AG04450 (cell line): ENCODE data around the gene CENATAC. TPM values are rescaled to one million over a fixed set of nuclear protein-coding genes. Genes with fewer than 3 reads are reported as not detected.

Experiments
- CTCF ChIA-PET: fragments of 300-600, 350-600 bp; formaldehyde crosslinking; extraction: SDS; loops from one replicate; lab custom pipeline; 2022; ENCODE audit warnings: antibody characterized with exemption, inconsistent platforms; lab: Charles Lee
- POLR2A ChIA-PET: fragments of 350-600 bp; formaldehyde crosslinking; extraction: SDS; loops from one replicate; lab custom pipeline; 2021; ENCODE audit warnings: antibody characterized with exemption, inconsistent platforms; lab: Yijun Ruan, JAX
- DNase-seq: peaks from one replicate; pipeline ENCODE4 v3.0.0-alpha.2; 2011; ENCODE audit warnings: low read depth, low spot score
- H3K27ac ChIP-seq: one replicate; pipeline ENCODE4 v1.5.1; 2012; ENCODE audit warnings: low read depth, low read length, control low read depth
- H3K27me3 ChIP-seq: one replicate; pipeline ENCODE4 v1.6.0; 2012; ENCODE audit warnings: low read length; ENCODE audit not compliant: control insufficient read depth, insufficient read depth
- H3K4me3 ChIP-seq: 2 replicates; pipeline ENCODE4 v1.5.1; 2011; ENCODE audit warnings: mild to moderate bottlenecking, low read depth, low read length, control low read depth
- H3K9me3 ChIP-seq: 2 replicates; pipeline ENCODE4 v1.5.1; 2012; ENCODE audit warnings: low read length; ENCODE audit not compliant: control insufficient read depth, insufficient read depth
- CTCF ChIP-seq: IDR thresholded peaks from 2 replicates; pipeline ENCODE4 v1.5.1; 2011; ENCODE audit warnings: low read depth, low read length, control low read depth, inconsistent platforms
- polyA plus RNA-seq: library from polyadenylated mRNA; depleted of rRNA; stranded (reverse); fragments of >200 nt; gene quantifications from 2 replicates; pipeline ENCODE4 v1.2.3, GENCODE V29; 2011

CENATAC gene
- polyA plus RNA-seq, 1 experiment, result 13.5 TPM

GRCh38 chr11:119029069-119029339, 31.1 kb downstream of the CENATAC start:
- no peak for DNase-seq
- no peak overlapping the region for H3K4me3 ChIP-seq
- ChIA-PET POLR2A (no interaction called here), CTCF (no interaction called here)
- TF ChIP-seq CTCF, result no peak
- H3K9me3 ChIP-seq, result no peaks in the 10 kb centered on the region; the same call in 1 of the 2 replicates
- no peak overlapping the region for H3K27ac ChIP-seq
- no peaks in the 10 kb centered on the region for H3K27me3 ChIP-seq

- Histone ChIP-seq H3K27ac (no peak overlapping the region), H3K27me3 (no peaks in the 10 kb centered on the region), H3K9me3 (no peaks in the 10 kb centered on the region; the same call in 1 of the 2 replicates), H3K4me3 (peak overlapping the region; percentile 89)
- TF ChIP-seq CTCF, result no peak
- CTCF ChIA-PET, result interaction anchor here (0.9 to 1.1 kb wide), 2 partner anchors 56 to 59 kb away, joined by 3 to 4 read pairs; no protein-coding TSS in a partner anchor
- POLR2A ChIA-PET, result interaction anchor here (1.0 kb wide), 1 partner anchor 10 kb away, joined by 3 read pairs; the partner anchor contains the start of gene TRAPPC4
- no peak for DNase-seq
These were observed 31.5 kb downstream of the CENATAC start for GRCh38 chr11:119029340-119030028.

GRCh38 chr11:119030029-119030328, 32.0 kb downstream of the CENATAC start:
- TF ChIP-seq CTCF, result no peak
- CTCF ChIA-PET, result interaction anchor here (0.9 to 1.1 kb wide), 2 partner anchors 55 to 59 kb away, joined by 3 to 4 read pairs; no protein-coding TSS in a partner anchor
- no peaks in the 10 kb centered on the region for H3K27me3 ChIP-seq
- peak overlapping the region; percentile 89 for H3K4me3 ChIP-seq
- POLR2A ChIA-PET, result interaction anchor here (1.0 kb wide), 1 partner anchor 11 kb away, joined by 3 read pairs; the partner anchor contains the start of gene TRAPPC4
- H3K9me3 ChIP-seq, result no peaks in the 10 kb centered on the region; the same call in 1 of the 2 replicates
- H3K27ac ChIP-seq, result no peak overlapping the region
- no peak for DNase-seq

- Histone ChIP-seq H3K9me3 (no peaks in the 10 kb centered on the region; the same call in 1 of the 2 replicates), H3K27ac (no peak within 1 kb of the TSS), H3K27me3 (no peaks in the 10 kb centered on the region), H3K4me3 (peak within 1 kb of the TSS; percentile 89)
- peak; percentile 91 for DNase-seq
- ChIA-PET CTCF (interaction anchor here (0.6 to 1.5 kb wide), 7 partner anchors 11 to 166 kb away, joined by 3 to 17 read pairs (median 4); partner anchors contain the start of genes TRAPPC4 and VPS11), POLR2A (interaction anchor here (1.0 kb wide), 1 partner anchor 11 kb away, joined by 3 read pairs; the partner anchor contains the start of gene TRAPPC4)
- TF ChIP-seq CTCF, result no peak
These were observed 32.5 kb downstream of the CENATAC start, which contains the start of gene SLC37A4 for GRCh38 chr11:119030329-119031047. Gene SLC37A4, minus strand, starts transcription at chr11:119030877.
